GM23338 (cell line): Measurements from ENCODE around the gene METTL21C. TPM values are rescaled to one million over a fixed set of nuclear protein-coding genes. Genes with fewer than 3 reads are reported as not detected.

Experiments used
- ATAC-seq: fragments of 200-7000 bp; cut with Tn5 transposase; 3 replicates; pipeline ENCODE4 v1.9.1; 2020
- DNase-seq: peaks from one replicate; pipeline ENCODE4 v3.0.0-alpha.2; 2015; ENCODE audit warnings: low spot score
- H2AFZ ChIP-seq: fragments of 200-600 bp; sonication (generic); 2 replicates; pipeline ENCODE4 v1.8.0; 2016; ENCODE audit warnings: antibody characterized with exemption, mild to moderate bottlenecking, moderate library complexity
- H3F3A ChIP-seq: fragments of 200-600 bp; sonication (generic); replicated peaks from 2 replicates; pipeline ENCODE4 v1.8.0; 2017; ENCODE audit warnings: antibody characterized with exemption, mixed run types, low read depth
- H3K27ac ChIP-seq: fragments of 200-600 bp; sonication (generic); 2 replicates; pipeline ENCODE4 v1.6.1; 2016; ENCODE audit warnings: low read depth
- H3K27me3 ChIP-seq: fragments of 200-600 bp; sonication (generic); 2 replicates; pipeline ENCODE4 v1.8.0; 2016; ENCODE audit warnings: mild to moderate bottlenecking, mixed run types, moderate library complexity; ENCODE audit not compliant: insufficient read depth
- H3K36me3 ChIP-seq: fragments of 200-600 bp; sonication (generic); 2 replicates; pipeline ENCODE4 v1.8.0; 2016; ENCODE audit warnings: mild to moderate bottlenecking; ENCODE audit not compliant: insufficient read depth
- H3K4me1 ChIP-seq: fragments of 200-600 bp; sonication (generic); 2 replicates; pipeline ENCODE4 v1.8.0; 2016; ENCODE audit warnings: mild to moderate bottlenecking, moderate library complexity; ENCODE audit not compliant: insufficient read depth
- H3K4me2 ChIP-seq: fragments of 200-600 bp; sonication (generic); 2 replicates; pipeline ENCODE4 v1.7.1; 2017; ENCODE audit warnings: mixed run types
- H3K4me3 ChIP-seq: fragments of 200-600 bp; sonication (generic); 2 replicates; pipeline ENCODE4 v1.6.1; 2016; ENCODE audit warnings: mixed run types
- H3K79me2 ChIP-seq: fragments of 200-600 bp; sonication (generic); replicated peaks from 2 replicates; pipeline ENCODE4 v1.8.0; 2017; ENCODE audit warnings: mild to moderate bottlenecking; ENCODE audit not compliant: insufficient read depth
- H3K9me2 ChIP-seq: fragments of 200-600 bp; sonication (generic); 2 replicates; pipeline ENCODE4 v1.8.0; 2017; ENCODE audit not compliant: insufficient read depth
- H4K20me1 ChIP-seq: fragments of 200-600 bp; sonication (generic); replicated peaks from 2 replicates; pipeline ENCODE4 v1.8.0; 2017; ENCODE audit warnings: mild to moderate bottlenecking; ENCODE audit not compliant: insufficient read depth
- H3K27ac Mint-ChIP-seq: 2 replicates; pipeline ENCODE4 v1.8.0; 2020; ENCODE audit warnings: inconsistent platforms, mild to moderate bottlenecking, moderate library complexity, mixed read lengths
- H3K27me3 Mint-ChIP-seq: 3 replicates; pipeline ENCODE4 v1.8.0; 2022; ENCODE audit warnings: low read depth, mild to moderate bottlenecking, moderate library complexity, mixed read lengths, inconsistent platforms; ENCODE audit not compliant: insufficient read depth, poor library complexity
- H3K36me3 Mint-ChIP-seq: 3 replicates; pipeline ENCODE4 v1.8.0; 2021; ENCODE audit warnings: low read depth, mild to moderate bottlenecking, inconsistent platforms, moderate library complexity, mixed read lengths
- H3K4me1 Mint-ChIP-seq: 3 replicates; pipeline ENCODE4 v1.8.0; 2020; ENCODE audit warnings: mild to moderate bottlenecking, inconsistent platforms, mixed read lengths
- H3K4me3 Mint-ChIP-seq: 3 replicates; pipeline ENCODE4 v1.8.0; 2021; ENCODE audit warnings: moderate library complexity, mild to moderate bottlenecking, inconsistent platforms, mixed read lengths
- H3K9me3 Mint-ChIP-seq: 3 replicates; pipeline ENCODE4 v1.8.0; 2020; ENCODE audit warnings: moderate library complexity, mild to moderate bottlenecking, inconsistent platforms, mixed read lengths
- CREB1 ChIP-seq: fragments of 250-450 bp; sonication (Bioruptor Pico); IDR thresholded peaks from 2 replicates; pipeline ENCODE4 v1.5.0; 2020; ENCODE audit warnings: low read depth, mild to moderate bottlenecking, moderate library complexity
- ETS1 ChIP-seq: IDR thresholded peaks from 2 replicates; pipeline ENCODE4 v1.6.1; 2016; ENCODE audit warnings: antibody characterized with exemption
- POLR2AphosphoS5 ChIP-seq: IDR thresholded peaks from 2 replicates; pipeline ENCODE4 v1.6.1; 2016; ENCODE audit warnings: antibody characterized with exemption, low read depth
- REST ChIP-seq: IDR thresholded peaks from one replicate; pipeline ENCODE4 v1.6.1; 2018; ENCODE audit warnings: antibody characterized with exemption; ENCODE audit not compliant: unreplicated experiment
- ZNF462 ChIP-seq: fragments of 250-450 bp; sonication (Bioruptor Pico); IDR thresholded peaks from 2 replicates; pipeline ENCODE4 v1.5.0; 2020; ENCODE audit warnings: mild to moderate bottlenecking, moderate library complexity
- polyA plus RNA-seq: library from polyadenylated mRNA; unstranded; fragments of >200 nt; fragmentation: Nextera tagmentation; extraction: Ambion mirVana; gene quantifications from 2 replicates; pipeline ENCODE4 v1.2.1, GENCODE V29; 2016
- total RNA-seq: library from RNA; depleted of rRNA; stranded (reverse); fragments of >200 nt; shearing (Covaris generic); gene quantifications from 2 replicates; pipeline ENCODE4 v1.2.3, GENCODE V29; 2014

The METTL21C gene
- total and polyA plus RNA-seq, 2 experiments from 2014 or later = not detected

GRCh38 chr13:102651892-102652291 lies 43.0 kb downstream of the METTL21C start:
- Mint-ChIP-seq H3K36me3 (peaks cover 42% of the 10 kb centered on the region), H3K4me3 (no peak overlapping the region), H3K27ac (no peak overlapping the region), H3K4me1 (no peaks in the 10 kb centered on the region), H3K27me3 (no peaks in the 10 kb centered on the region), H3K9me3 (no peaks in the 10 kb centered on the region)
- ATAC-seq = no peak
- H4K20me1 ChIP-seq = no peaks in the 10 kb centered on the region; the same call in 1 of the 2 replicates
- no peaks in the 10 kb centered on the region for H3K9me2 ChIP-seq
- no peak overlapping the region for H3K27ac ChIP-seq
- H3K4me3 ChIP-seq = no peak overlapping the region
- no peak overlapping the region for H3K4me2 ChIP-seq
- no peaks in the 10 kb centered on the region for H3K4me1 ChIP-seq
- H3K27me3 ChIP-seq = no peaks in the 10 kb centered on the region
- TF ChIP-seq POLR2AphosphoS5 (no peak), REST (no peak), CREB1 (CRISPR knock-in tag) (no peak), ZNF462 (CRISPR knock-in tag) (no peak), ETS1 (no peak)
- peaks cover 38% of the 10 kb centered on the region; the same call in 1 of the 2 replicates for H3K36me3 ChIP-seq
- H3K79me2 ChIP-seq = no peaks in the 10 kb centered on the region
- no peak overlapping the region for H2AFZ ChIP-seq
- no peaks in the 10 kb centered on the region for H3F3A ChIP-seq
- no peak for DNase-seq
